HEK293 (cell line): Measurements from ENCODE around the gene UPK1A.

Experiments used
- CTCF ChIA-PET: fragments of 350-600 bp; formaldehyde crosslinking; extraction: SDS; loops from one replicate; lab custom pipeline; 2021; ENCODE audit warnings: antibody characterized with exemption; lab: Yijun Ruan, JAX
- POLR2A ChIA-PET: fragments of 300-600 bp; formaldehyde crosslinking; extraction: SDS; loops from one replicate; lab custom pipeline; 2020; ENCODE audit warnings: antibody characterized with exemption, inconsistent platforms; lab: Yijun Ruan, JAX
- H3K27ac ChIP-seq: fragments of 200-500 bp; sonication (Bioruptor generic); 2 replicates; pipeline ENCODE4 v1.5.1; 2014; ENCODE audit warnings: low read depth, low read length, control low read depth, inconsistent platforms; ENCODE audit errors: extremely low read depth
- H3K36me3 ChIP-seq, 2 experiments: fragments of 200-500 bp in 1 of 2; sonication (Bioruptor generic) in 1 of 2; 1 replicate in 1 of 2; 2 replicates in 1 of 2; pipeline ENCODE4 v1.5.1; 2014 to 2017; ENCODE audit warnings: inconsistent platforms in 2 of 2, low read length in 2 of 2; ENCODE audit not compliant: control insufficient read depth in 2 of 2, insufficient read depth in 1 of 2
- H3K4me1 ChIP-seq: fragments of 200-500 bp; sonication (Bioruptor generic); 2 replicates; pipeline ENCODE4 v1.5.1; 2014; ENCODE audit warnings: mild to moderate bottlenecking, low read length, inconsistent platforms; ENCODE audit not compliant: control insufficient read depth, insufficient read depth
- H3K4me3 ChIP-seq: 2 replicates; pipeline ENCODE4 v1.5.1; 2011; ENCODE audit warnings: low read depth, mild to moderate bottlenecking, control low read depth, low read length, moderate library complexity
- H3K9me3 ChIP-seq: fragments of 200-500 bp; sonication (Bioruptor generic); 2 replicates; pipeline ENCODE4 v1.5.1; 2014; ENCODE audit warnings: low read depth, low read length, inconsistent platforms; ENCODE audit not compliant: control insufficient read depth, insufficient read depth
- GLIS1 ChIP-seq: fragments of 450-650 bp; formaldehyde crosslinking; IDR thresholded peaks from 2 replicates; pipeline ENCODE4 v1.5.1; 2016; ENCODE audit warnings: missing biosample characterization, missing genetic modification characterization
- GLIS2 ChIP-seq: fragments of 450-650 bp; formaldehyde crosslinking; IDR thresholded peaks from 2 replicates; pipeline ENCODE4 v1.5.1; 2016; ENCODE audit warnings: missing biosample characterization, missing genetic modification characterization
- HIC1 ChIP-seq: fragments of 450-650 bp; formaldehyde crosslinking; IDR thresholded peaks from 2 replicates; pipeline ENCODE4 v1.5.1; 2016; ENCODE audit warnings: missing biosample characterization, missing genetic modification characterization
- MYNN ChIP-seq: fragments of 450-650 bp; formaldehyde crosslinking; IDR thresholded peaks from 2 replicates; pipeline ENCODE4 v1.5.1; 2016; ENCODE audit warnings: missing biosample characterization, missing genetic modification characterization, borderline replicate concordance
- PRDM1 ChIP-seq: fragments of 450-650 bp; formaldehyde crosslinking; IDR thresholded peaks from 2 replicates; pipeline ENCODE4; 2016; ENCODE audit warnings: missing biosample characterization, missing genetic modification characterization
- PRDM10 ChIP-seq: fragments of 450-650 bp; formaldehyde crosslinking; IDR thresholded peaks from 2 replicates; pipeline ENCODE4 v1.5.1; 2016; ENCODE audit warnings: missing biosample characterization, missing genetic modification characterization
- SCRT2 ChIP-seq: fragments of 450-650 bp; formaldehyde crosslinking; IDR thresholded peaks from 2 replicates; pipeline ENCODE4 v1.5.1; 2016; ENCODE audit warnings: missing biosample characterization, missing genetic modification characterization
- ZIC2 ChIP-seq: fragments of 450-650 bp; formaldehyde crosslinking; IDR thresholded peaks from 2 replicates; pipeline ENCODE4 v1.5.1; 2016; ENCODE audit warnings: missing biosample characterization, missing genetic modification characterization
- ZNF24 ChIP-seq: fragments of 450-650 bp; formaldehyde crosslinking; IDR thresholded peaks from 2 replicates; pipeline ENCODE4 v1.5.1; 2016; ENCODE audit warnings: missing biosample characterization, missing genetic modification characterization
- ZNF248 ChIP-seq: fragments of 450-650 bp; formaldehyde crosslinking; IDR thresholded peaks from 2 replicates; pipeline ENCODE4 v1.5.1; 2017; ENCODE audit warnings: missing biosample characterization, missing genetic modification characterization
- ZNF302 ChIP-seq: fragments of 450-650 bp; formaldehyde crosslinking; IDR thresholded peaks from 2 replicates; pipeline ENCODE4 v1.5.1; 2016; ENCODE audit warnings: missing biosample characterization, missing genetic modification characterization, low read depth
- ZNF391 ChIP-seq: fragments of 450-650 bp; formaldehyde crosslinking; IDR thresholded peaks from 2 replicates; pipeline ENCODE4 v1.5.1; 2016; ENCODE audit warnings: low read depth, missing biosample characterization, missing genetic modification characterization, borderline replicate concordance
- ZNF623 ChIP-seq: fragments of 450-650 bp; formaldehyde crosslinking; IDR thresholded peaks from 2 replicates; pipeline ENCODE4 v1.5.1; 2016; ENCODE audit warnings: missing biosample characterization, missing genetic modification characterization
- ZNF654 ChIP-seq: fragments of 450-650 bp; formaldehyde crosslinking; IDR thresholded peaks from 2 replicates; pipeline ENCODE4 v1.5.1; 2016; ENCODE audit warnings: low read depth, missing biosample characterization, missing genetic modification characterization
- ZNF701 ChIP-seq: fragments of 450-650 bp; formaldehyde crosslinking; IDR thresholded peaks from 2 replicates; pipeline ENCODE4 v1.5.1; 2016; ENCODE audit warnings: missing biosample characterization, missing genetic modification characterization
- ZSCAN30 ChIP-seq: fragments of 450-650 bp; IDR thresholded peaks from 2 replicates; pipeline ENCODE4 v1.5.1; 2018; ENCODE audit warnings: missing biosample characterization, mild to moderate bottlenecking, missing genetic modification characterization, moderate library complexity
- TF ChIP-seq, protein P1 (sequence below): fragments of 450-650 bp; formaldehyde crosslinking; IDR thresholded peaks from 2 replicates; pipeline ENCODE4 v1.5.1; 2016; ENCODE audit warnings: missing biosample characterization, missing genetic modification characterization, borderline replicate concordance

Gene UPK1A

DNA sequence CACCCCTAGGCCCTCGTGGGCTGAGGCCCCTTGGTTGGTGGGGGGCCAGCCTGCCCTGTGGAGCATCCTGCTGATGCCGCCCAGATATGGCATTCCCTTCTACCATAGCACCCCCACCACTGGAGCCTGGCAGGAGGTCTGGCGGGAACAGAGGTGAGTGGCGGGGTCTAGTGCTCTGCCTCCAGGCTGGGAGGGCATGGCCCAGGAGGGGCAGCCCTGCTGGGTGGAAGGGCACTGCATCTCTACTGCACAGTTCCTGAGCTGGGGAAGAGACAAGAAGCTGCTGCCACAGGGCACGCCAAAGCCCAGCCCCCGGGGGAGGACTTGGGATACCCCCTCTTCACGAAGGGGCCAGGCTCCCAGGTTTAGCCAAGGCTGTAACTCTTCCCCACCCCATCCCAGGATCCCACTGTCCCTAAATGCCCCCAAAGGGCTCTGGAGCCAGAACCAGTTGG is 49.1 kb downstream of the UPK1A start:
- CTCF ChIA-PET: interaction anchor here (0.6 to 6.0 kb wide), 15 partner anchors 11 to 362 kb away, joined by 3 to 119 read pairs (median 4); partner anchors contain the start of genes LIN37 and ZBTB32
- Histone ChIP-seq H3K4me3 (no peak overlapping the region), H3K4me1 (peaks cover 23% of the 10 kb centered on the region), H3K36me3 (peaks cover 9 to 13% of the 10 kb centered on the region in 2 experiments), H3K27ac (peak overlapping the region; percentile 93; the same call in 1 of the 2 replicates), H3K9me3 (no peaks in the 10 kb centered on the region)
- POLR2A ChIA-PET: interaction anchor here (1.0 to 1.1 kb wide), 3 partner anchors 8 to 154 kb away, joined by 3 to 6 read pairs (median 4); no protein-coding TSS in a partner anchor
- TF ChIP-seq HIC1 (tag by site-specific recombination) (0 out of 2 replicates have a peak, but pooled peaks have one; percentile 24), ZIC2 (tag by site-specific recombination) (peak; percentile 98), ZNF623 (no peak), ZNF302 (tag by site-specific recombination) (no peak), GLIS2 (0 out of 2 replicates have a peak, but pooled peaks have one; percentile 43), PRDM10 (tag by site-specific recombination) (peak; percentile 74), GLIS1 (0 out of 2 replicates have a peak, but pooled peaks have one; percentile 11), ZNF248 (tag by site-specific recombination) (no peak), ZNF24 (tag by site-specific recombination) (no peak), MYNN (tag by site-specific recombination) (no peak), ZNF654 (tag by site-specific recombination) (no peak), ZNF391 (no peak), ZSCAN30 (tag by site-specific recombination) (no peak), SCRT2 (tag by site-specific recombination) (no peak), PRDM1 (tag by site-specific recombination) (no peak), ZNF701 (tag by site-specific recombination) (no peak)
- TF ChIP-seq, protein P1, sequence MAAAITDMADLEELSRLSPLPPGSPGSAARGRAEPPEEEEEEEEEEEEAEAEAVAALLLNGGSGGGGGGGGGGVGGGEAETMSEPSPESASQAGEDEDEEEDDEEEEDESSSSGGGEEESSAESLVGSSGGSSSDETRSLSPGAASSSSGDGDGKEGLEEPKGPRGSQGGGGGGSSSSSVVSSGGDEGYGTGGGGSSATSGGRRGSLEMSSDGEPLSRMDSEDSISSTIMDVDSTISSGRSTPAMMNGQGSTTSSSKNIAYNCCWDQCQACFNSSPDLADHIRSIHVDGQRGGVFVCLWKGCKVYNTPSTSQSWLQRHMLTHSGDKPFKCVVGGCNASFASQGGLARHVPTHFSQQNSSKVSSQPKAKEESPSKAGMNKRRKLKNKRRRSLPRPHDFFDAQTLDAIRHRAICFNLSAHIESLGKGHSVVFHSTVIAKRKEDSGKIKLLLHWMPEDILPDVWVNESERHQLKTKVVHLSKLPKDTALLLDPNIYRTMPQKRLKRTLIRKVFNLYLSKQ (tag by site-specific recombination): no peak
